Activated T-helper 2 cell treated with anti-CD3 and anti-CD28 coated beads, Interferon-gamma antibody, Interleukin-2, Interleukin-4, amounts not matched to agents 10 μg/mL and 5 μg/mL and 100 μg/mL, durations not matched to agents 14 hours and 24 hours and 36 hours (primary cell): ENCODE data around the gene CHRNB4. TPM values are rescaled to one million over a fixed set of nuclear protein-coding genes. Genes with fewer than 3 reads are reported as not detected.
"Not testable (repeated sequence)": the region's sequence is repeated elsewhere in the genome, so short reads cannot be mapped to it uniquely, and the experiment has no call there.

ENCODE experiments used
- DNase-seq: peaks from one replicate; pipeline ENCODE4 v3.0.0; 2021; ENCODE audit warnings: low spot score
- H3K27ac Mint-ChIP-seq: one replicate; pipeline ENCODE4 v1.8.0; 2021; ENCODE audit warnings: mixed read lengths
- H3K27me3 Mint-ChIP-seq: one replicate; pipeline ENCODE4 v1.8.0; 2021; ENCODE audit warnings: low read depth, mixed read lengths
- H3K36me3 Mint-ChIP-seq: one replicate; pipeline ENCODE4 v1.8.0; 2021; ENCODE audit warnings: low read depth, mixed read lengths
- H3K4me1 Mint-ChIP-seq: one replicate; pipeline ENCODE4 v1.8.0; 2021; ENCODE audit warnings: low read depth, mixed read lengths
- H3K4me3 Mint-ChIP-seq: one replicate; pipeline ENCODE4 v1.8.0; 2021; ENCODE audit warnings: low read depth, mild to moderate bottlenecking, moderate library complexity, mixed read lengths
- H3K9me3 Mint-ChIP-seq: one replicate; pipeline ENCODE4 v1.8.0; 2021; ENCODE audit warnings: mixed read lengths
- intact Hi-C: fragments of 100-400 bp; cut with micrococcal nuclease; formaldehyde crosslinking; loops from one replicate; pipeline ENCODE4 v1.15.1; 2023
- total RNA-seq: library from RNA; stranded (reverse); gene quantifications from 2 replicates; pipeline ENCODE4 v1.2.3, GENCODE V29; 2022

The CHRNB4 gene
- total RNA-seq, 1 donor from 2014 or later: not detected

- intact Hi-C loops: no loop called here
- Mint-ChIP-seq H3K36me3 (no peaks in the 10 kb centered on the region), H3K4me1 (no peaks in the 10 kb centered on the region), H3K27ac (no peak overlapping the region), H3K4me3 (no peak overlapping the region), H3K27me3 (peaks cover 22% of the 10 kb centered on the region), H3K9me3 (no peaks in the 10 kb centered on the region)
- no peak for DNase-seq
Measured at GRCh38 chr15:78615151-78615589, 25.8 kb downstream of the CHRNB4 start.

- no peak overlapping the region for H3K4me3 Mint-ChIP-seq
- intact Hi-C loops: no loop called here
- no peaks in the 10 kb centered on the region for H3K4me1 Mint-ChIP-seq
- no peak overlapping the region for H3K27ac Mint-ChIP-seq
- H3K36me3 Mint-ChIP-seq: no peaks in the 10 kb centered on the region
- peaks cover 17% of the 10 kb centered on the region for H3K27me3 Mint-ChIP-seq
- no peak for DNase-seq
- no peaks in the 10 kb centered on the region for H3K9me3 Mint-ChIP-seq
Measured at GRCh38 chr15:78614021-78614420, 27.0 kb downstream of the CHRNB4 start.

- H3K4me3 Mint-ChIP-seq, H3K27me3 Mint-ChIP-seq, intact Hi-C loops, DNase-seq, H3K36me3 Mint-ChIP-seq, H3K4me1 Mint-ChIP-seq, H3K27ac Mint-ChIP-seq, H3K9me3 Mint-ChIP-seq: not testable (repeated sequence)
Measured at GRCh38 chr15:78609551-78609950, 31.5 kb downstream of the CHRNB4 start.

- no peaks in the 10 kb centered on the region for H3K4me1 Mint-ChIP-seq
Measured at GRCh38 chr15:78605680-78606079, 35.3 kb downstream of the CHRNB4 start.

GRCh38 chr15:78605201-78605600 lies 35.8 kb downstream of the CHRNB4 start:
- no peak for DNase-seq

More at GRCh38 chr15:78605680-78606079, 35.3 kb downstream of the CHRNB4 start:
- H3K27me3 Mint-ChIP-seq: peaks cover 5% of the 10 kb centered on the region
- H3K9me3 Mint-ChIP-seq: no peaks in the 10 kb centered on the region
- H3K36me3 Mint-ChIP-seq: no peaks in the 10 kb centered on the region
- intact Hi-C loops: no loop called here
- no peak overlapping the region for H3K4me3 Mint-ChIP-seq
- H3K27ac Mint-ChIP-seq: no peak overlapping the region
- no peak for DNase-seq

GRCh38 chr15:78604420-78604819 lies 36.6 kb downstream of the CHRNB4 start:
- H3K4me3 Mint-ChIP-seq: no peak overlapping the region
- no peak overlapping the region for H3K27ac Mint-ChIP-seq
- intact Hi-C loops: no loop called here
- DNase-seq: no peak
- H3K9me3 Mint-ChIP-seq: no peaks in the 10 kb centered on the region
- H3K36me3 Mint-ChIP-seq: no peaks in the 10 kb centered on the region
- H3K27me3 Mint-ChIP-seq: no peaks in the 10 kb centered on the region
- no peaks in the 10 kb centered on the region for H3K4me1 Mint-ChIP-seq

More at GRCh38 chr15:78605201-78605600, 35.8 kb downstream of the CHRNB4 start:
- Mint-ChIP-seq H3K9me3 (no peaks in the 10 kb centered on the region), H3K4me1 (no peaks in the 10 kb centered on the region), H3K36me3 (no peaks in the 10 kb centered on the region), H3K27ac (no peak overlapping the region), H3K4me3 (no peak overlapping the region), H3K27me3 (peaks cover 3% of the 10 kb centered on the region)
- intact Hi-C loops: no loop called here

GRCh38 chr15:78603467-78603866 lies 37.5 kb downstream of the CHRNB4 start:
- no peaks in the 10 kb centered on the region for H3K4me1 Mint-ChIP-seq
- no peaks in the 10 kb centered on the region for H3K36me3 Mint-ChIP-seq
- H3K9me3 Mint-ChIP-seq: no peaks in the 10 kb centered on the region
- H3K27me3 Mint-ChIP-seq: no peaks in the 10 kb centered on the region
- DNase-seq: no peak
- intact Hi-C loops: no loop called here
- no peak overlapping the region for H3K4me3 Mint-ChIP-seq
- no peak overlapping the region for H3K27ac Mint-ChIP-seq

- no peaks in the 10 kb centered on the region for H3K27me3 Mint-ChIP-seq
- intact Hi-C loops: no loop called here
Measured at GRCh38 chr15:78599189-78599588, 41.8 kb downstream of the CHRNB4 start.

GRCh38 chr15:78598348-78598747 lies 42.7 kb downstream of the CHRNB4 start:
- no peaks in the 10 kb centered on the region for H3K36me3 Mint-ChIP-seq
- intact Hi-C loops: no loop called here
- no peaks in the 10 kb centered on the region for H3K9me3 Mint-ChIP-seq
- DNase-seq: no peak
- H3K27me3 Mint-ChIP-seq: no peaks in the 10 kb centered on the region
- no peak overlapping the region for H3K4me3 Mint-ChIP-seq
- H3K27ac Mint-ChIP-seq: no peak overlapping the region
- H3K4me1 Mint-ChIP-seq: no peaks in the 10 kb centered on the region

More at GRCh38 chr15:78599189-78599588, 41.8 kb downstream of the CHRNB4 start:
- no peak for DNase-seq
- no peaks in the 10 kb centered on the region for H3K36me3 Mint-ChIP-seq
- H3K27ac Mint-ChIP-seq: no peak overlapping the region
- no peaks in the 10 kb centered on the region for H3K4me1 Mint-ChIP-seq
- no peaks in the 10 kb centered on the region for H3K9me3 Mint-ChIP-seq
- H3K4me3 Mint-ChIP-seq: no peak overlapping the region

- Mint-ChIP-seq H3K4me3 (no peak overlapping the region), H3K9me3 (no peaks in the 10 kb centered on the region), H3K4me1 (no peaks in the 10 kb centered on the region), H3K27me3 (no peaks in the 10 kb centered on the region), H3K27ac (no peak overlapping the region), H3K36me3 (no peaks in the 10 kb centered on the region)
- DNase-seq: no peak
- intact Hi-C loops: no loop called here
Measured at GRCh38 chr15:78597583-78597982, 43.4 kb downstream of the CHRNB4 start.

- Mint-ChIP-seq H3K36me3 (no peaks in the 10 kb centered on the region), H3K4me3 (no peak overlapping the region), H3K27me3 (no peaks in the 10 kb centered on the region)
Measured at GRCh38 chr15:78574944-78575343, 66.1 kb downstream of the CHRNB4 start.

More at GRCh38 chr15:78574944-78575343, 66.1 kb downstream of the CHRNB4 start:
- intact Hi-C loops: no loop called here
- DNase-seq: no peak
- Mint-ChIP-seq H3K27ac (no peak overlapping the region), H3K4me1 (no peaks in the 10 kb centered on the region), H3K9me3 (no peaks in the 10 kb centered on the region)

Other genes with a start within 250 kb of the CHRNB4 start
- 97.8 and 101 TPM in 2 replicates for gene IREB2, start 203.0 kb downstream of the CHRNB4 start, total RNA-seq
- gene HYKK, start 133.6 kb downstream of the CHRNB4 start, total RNA-seq: 0.74 and 0.89 TPM in 2 replicates
- 330 and 331 TPM in 2 replicates for gene PSMA4, start 100.8 kb downstream of the CHRNB4 start, total RNA-seq
- gene CHRNA5, start 75.7 kb downstream of the CHRNB4 start, total RNA-seq: 6.5 and 7.7 TPM in 2 replicates
- gene CHRNA3, start 20.2 kb downstream of the CHRNB4 start, total RNA-seq: not detected in 2 replicates
- 6.9 and 7.2 TPM in 2 replicates for gene ADAMTS7, start 170.3 kb upstream of the CHRNB4 start, total RNA-seq
- gene MORF4L1, start 231.7 kb upstream of the CHRNB4 start, total RNA-seq: 293 and 302 TPM in 2 replicates